ENCODE data around the gene B4GALT7.

GRCh38 chr5:177593511-177593910 is 6.4 kb upstream of the B4GALT7 start:
- TF ChIP-seq, protein P1, sequence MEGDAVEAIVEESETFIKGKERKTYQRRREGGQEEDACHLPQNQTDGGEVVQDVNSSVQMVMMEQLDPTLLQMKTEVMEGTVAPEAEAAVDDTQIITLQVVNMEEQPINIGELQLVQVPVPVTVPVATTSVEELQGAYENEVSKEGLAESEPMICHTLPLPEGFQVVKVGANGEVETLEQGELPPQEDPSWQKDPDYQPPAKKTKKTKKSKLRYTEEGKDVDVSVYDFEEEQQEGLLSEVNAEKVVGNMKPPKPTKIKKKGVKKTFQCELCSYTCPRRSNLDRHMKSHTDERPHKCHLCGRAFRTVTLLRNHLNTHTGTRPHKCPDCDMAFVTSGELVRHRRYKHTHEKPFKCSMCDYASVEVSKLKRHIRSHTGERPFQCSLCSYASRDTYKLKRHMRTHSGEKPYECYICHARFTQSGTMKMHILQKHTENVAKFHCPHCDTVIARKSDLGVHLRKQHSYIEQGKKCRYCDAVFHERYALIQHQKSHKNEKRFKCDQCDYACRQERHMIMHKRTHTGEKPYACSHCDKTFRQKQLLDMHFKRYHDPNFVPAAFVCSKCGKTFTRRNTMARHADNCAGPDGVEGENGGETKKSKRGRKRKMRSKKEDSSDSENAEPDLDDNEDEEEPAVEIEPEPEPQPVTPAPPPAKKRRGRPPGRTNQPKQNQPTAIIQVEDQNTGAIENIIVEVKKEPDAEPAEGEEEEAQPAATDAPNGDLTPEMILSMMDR (conservative IDR thresholded peaks at IDR 0.05; ENCODE audit: low read depth, low read length), result no peak
- no peak for TF ChIP-seq EZH2 (IDR thresholded peaks at IDR 0.05; ENCODE audit: borderline replicate concordance, low read depth, low read length, poor library complexity, severe bottlenecking)
